C4-2B (cell line): Measurements from ENCODE around the gene GUCA2B.

Source experiments
- ZFX ChIP-seq: fragments of 450-650 bp; IDR thresholded peaks from 2 replicates; pipeline ENCODE4 v1.6.1; 2017
- TF ChIP-seq, protein P1 (sequence below): fragments of 450-650 bp; conservative IDR thresholded peaks from 2 replicates; pipeline ENCODE4 v1.5.1; 2017; ENCODE audit warnings: mild to moderate bottlenecking

DNA sequence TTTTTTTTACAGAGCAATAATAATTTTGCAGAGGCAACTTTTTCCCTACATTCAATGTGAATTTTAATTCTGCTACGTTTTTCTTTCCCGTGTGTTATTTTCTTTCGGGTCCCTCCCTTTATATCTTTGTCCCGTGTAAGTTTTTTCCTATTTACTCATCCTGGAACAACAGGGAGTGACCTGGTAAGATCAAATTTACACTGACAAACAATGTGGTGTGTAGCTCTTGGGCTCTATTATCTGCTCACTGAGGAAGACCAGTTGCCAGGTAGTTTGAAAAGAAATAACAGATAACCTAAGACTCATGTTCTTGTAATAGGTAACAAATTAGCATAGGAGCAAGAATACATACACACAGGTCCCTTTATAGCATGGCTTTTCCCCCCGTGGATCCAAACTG is 45.0 kb downstream of the GUCA2B start:
- TF ChIP-seq, protein P1, sequence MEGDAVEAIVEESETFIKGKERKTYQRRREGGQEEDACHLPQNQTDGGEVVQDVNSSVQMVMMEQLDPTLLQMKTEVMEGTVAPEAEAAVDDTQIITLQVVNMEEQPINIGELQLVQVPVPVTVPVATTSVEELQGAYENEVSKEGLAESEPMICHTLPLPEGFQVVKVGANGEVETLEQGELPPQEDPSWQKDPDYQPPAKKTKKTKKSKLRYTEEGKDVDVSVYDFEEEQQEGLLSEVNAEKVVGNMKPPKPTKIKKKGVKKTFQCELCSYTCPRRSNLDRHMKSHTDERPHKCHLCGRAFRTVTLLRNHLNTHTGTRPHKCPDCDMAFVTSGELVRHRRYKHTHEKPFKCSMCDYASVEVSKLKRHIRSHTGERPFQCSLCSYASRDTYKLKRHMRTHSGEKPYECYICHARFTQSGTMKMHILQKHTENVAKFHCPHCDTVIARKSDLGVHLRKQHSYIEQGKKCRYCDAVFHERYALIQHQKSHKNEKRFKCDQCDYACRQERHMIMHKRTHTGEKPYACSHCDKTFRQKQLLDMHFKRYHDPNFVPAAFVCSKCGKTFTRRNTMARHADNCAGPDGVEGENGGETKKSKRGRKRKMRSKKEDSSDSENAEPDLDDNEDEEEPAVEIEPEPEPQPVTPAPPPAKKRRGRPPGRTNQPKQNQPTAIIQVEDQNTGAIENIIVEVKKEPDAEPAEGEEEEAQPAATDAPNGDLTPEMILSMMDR: no peak
- no peak for TF ChIP-seq ZFX
